ENCODE results near the gene CRIP1. TPM values are rescaled to one million over a fixed set of nuclear protein-coding genes. Genes with fewer than 3 reads are reported as not detected.

Gene CRIP1
- total and polyA plus RNA-seq, 10 of the 15 experiments (the other 5 are each of a cell fraction or from before 2014, with no cell fraction given), result 66.8 to 259 (median 154) TPM

- H3K9me3 ChIP-seq (replicated peaks; ENCODE audit: control insufficient read depth, insufficient read depth, low read length), result no peaks in the 10 kb centered on the region
- no peaks in the 10 kb centered on the region for H4K20me1 ChIP-seq (ENCODE audit: control insufficient read depth, insufficient read depth)
- BruUV-seq (replicated peaks), result no TSS peak
- POLR2A ChIA-PET, result no interaction called here
- ATAC-seq, result no peak
- no peak for FAIRE-seq
- H3K4me1 ChIP-seq (ENCODE audit: control insufficient read depth, insufficient read depth, low read length), result no peaks in the 10 kb centered on the region
- 88% methylated on average over 34 of the region's 36 CpGs for WGBS (ENCODE audit: insufficient coverage, insufficient replicate concordance, low lambda C conversion rate, missing lambda C conversion rate)
- TF ChIP-seq ELK1 (IDR thresholded peaks at IDR 0.05; ENCODE audit: low read depth, low read length), result no peak
- no peak for TF ChIP-seq POLR2A (IDR thresholded peaks at IDR 0.05; ENCODE audit: low read depth, low read length)
- TF ChIP-seq IRF3 (IDR thresholded peaks at IDR 0.05), result no peak
- no peak for DNase-seq (ENCODE audit: low read depth, low spot score)
- H3K79me2 ChIP-seq (ENCODE audit: control insufficient read depth, insufficient read depth, low read length), result no peaks in the 10 kb centered on the region
- intact Hi-C loops (cut with micrococcal nuclease; ENCODE audit: unreplicated experiment) (no loop called here), in situ Hi-C loops (cut with MboI) (no loop called here)
- no peak overlapping the region for H2AFZ ChIP-seq (ENCODE audit: control insufficient read depth, low read depth, low read length)
- H3K4me3 ChIP-seq, result no peak overlapping the region
- RAD21 ChIA-PET (ENCODE audit: unreplicated experiment), result no interaction called here
- H3K4me2 ChIP-seq (ENCODE audit: control insufficient read depth, insufficient read depth), result no peak overlapping the region
- H3K27ac ChIP-seq (ENCODE audit: control insufficient read depth, insufficient read depth), result no peak overlapping the region
- no peak overlapping the region for H3K9ac ChIP-seq (ENCODE audit: control insufficient read depth, insufficient read depth, low read length)
- CTCF ChIA-PET, result no interaction called here
- no peaks in the 10 kb centered on the region; a peak in 1 of 4 replicates for H3K36me3 ChIP-seq (ENCODE audit: control insufficient read depth in 2 of 2, insufficient read depth in 2 of 2, low read length in 1 of 2)
- H3K27me3 ChIP-seq (replicated peaks in 1 of 2; ENCODE audit: control insufficient read depth in 2 of 2, insufficient read depth in 2 of 2, low read length in 1 of 2), result no peaks in the 10 kb centered on the region
- SMC1A ChIA-PET (ENCODE audit: uncharacterized antibody, unreplicated experiment), result no interaction called here
Measured at GRCh38 chr14:105498430-105499255, 12.0 kb downstream of the CRIP1 start.

Data from GM12878 (cell line).